OCI-LY1 (cell line): ENCODE data around the gene TNFRSF6B.

Experiments used
- H2AFZ ChIP-seq: fragments of 200-600 bp; sonication (generic), shearing (Covaris generic); 2 replicates; pipeline ENCODE4 v1.6.0; 2014; ENCODE audit warnings: antibody characterized with exemption, mild to moderate bottlenecking, low read length
- H3F3A ChIP-seq: fragments of 200-600 bp; sonication (generic), shearing (Covaris generic); 2 replicates; pipeline ENCODE4 v1.6.0; 2014; ENCODE audit warnings: mild to moderate bottlenecking, antibody characterized with exemption, low read length, moderate library complexity; ENCODE audit not compliant: insufficient read depth
- H3K27ac ChIP-seq: fragments of 200-600 bp; sonication (generic); 2 replicates; pipeline ENCODE4 v1.5.1; 2014; ENCODE audit warnings: low read length, mixed run types, mild to moderate bottlenecking, low read depth; ENCODE audit not compliant: poor library complexity, severe bottlenecking
- H3K27me3 ChIP-seq: fragments of 200-600 bp; sonication (generic); 2 replicates; pipeline ENCODE4 v1.6.0; 2014; ENCODE audit warnings: antibody characterized with exemption, mild to moderate bottlenecking, low read length, moderate library complexity; ENCODE audit not compliant: insufficient read depth
- H3K36me3 ChIP-seq: fragments of 200-600 bp; sonication (generic); 2 replicates; pipeline ENCODE4 v1.6.1; 2014; ENCODE audit warnings: mild to moderate bottlenecking, antibody characterized with exemption, low read length, moderate library complexity, mixed read lengths; ENCODE audit not compliant: insufficient read depth
- H3K4me1 ChIP-seq: fragments of 200-600 bp; sonication (generic); 2 replicates; pipeline ENCODE4 v1.5.1; 2014; ENCODE audit warnings: mild to moderate bottlenecking, low read length, moderate library complexity; ENCODE audit not compliant: insufficient read depth, severe bottlenecking
- H3K4me2 ChIP-seq: fragments of 200-600 bp; sonication (generic), shearing (Covaris generic); 2 replicates; pipeline ENCODE4 v1.6.1; 2014; ENCODE audit warnings: low read length
- H3K4me3 ChIP-seq: fragments of 200-600 bp; sonication (generic); 2 replicates; pipeline ENCODE4 v1.5.1; 2014; ENCODE audit warnings: low read length, low read depth, mild to moderate bottlenecking, mixed read lengths; ENCODE audit not compliant: poor library complexity, severe bottlenecking
- H3K79me2 ChIP-seq: fragments of 200-600 bp; shearing (Covaris generic); 2 replicates; pipeline ENCODE4 v1.6.1; 2016; ENCODE audit warnings: mixed run types, low read length, mixed read lengths; ENCODE audit not compliant: insufficient read depth
- H3K9ac ChIP-seq: fragments of 200-600 bp; sonication (generic), shearing (Covaris generic); 2 replicates; pipeline ENCODE4 v1.6.1; 2014; ENCODE audit warnings: mild to moderate bottlenecking, low read length, mixed read lengths
- H3K9me2 ChIP-seq: fragments of 200-600 bp; sonication (generic), shearing (Covaris generic); 2 replicates; pipeline ENCODE4 v1.6.1; 2014; ENCODE audit warnings: low read depth, mild to moderate bottlenecking, low read length, mixed read lengths
- H3K9me3 ChIP-seq: fragments of 200-600 bp; shearing (Covaris generic); 2 replicates; pipeline ENCODE4 v1.6.1; 2014; ENCODE audit warnings: low read length, mixed read lengths
- H4K20me1 ChIP-seq: fragments of 200-600 bp; sonication (generic), shearing (Covaris generic); 2 replicates; pipeline ENCODE4 v1.6.0; 2016; ENCODE audit warnings: mild to moderate bottlenecking, low read length; ENCODE audit not compliant: insufficient read depth
- EZH2 ChIP-seq: fragments of 200-600 bp; sonication (generic), shearing (Covaris generic); IDR thresholded peaks from 2 replicates; pipeline ENCODE4 v1.8.0; 2017; ENCODE audit warnings: borderline replicate concordance, mixed run types, mild to moderate bottlenecking, antibody characterized with exemption, low read length, moderate library complexity, mixed read lengths
- TF ChIP-seq, protein P1 (sequence below): fragments of 200-600 bp; sonication (generic), shearing (Covaris generic); IDR thresholded peaks from 2 replicates; pipeline ENCODE4 v1.5.1; 2017; ENCODE audit warnings: mild to moderate bottlenecking, antibody characterized with exemption, low read length, moderate library complexity, mixed read lengths

The TNFRSF6B gene

DNA sequence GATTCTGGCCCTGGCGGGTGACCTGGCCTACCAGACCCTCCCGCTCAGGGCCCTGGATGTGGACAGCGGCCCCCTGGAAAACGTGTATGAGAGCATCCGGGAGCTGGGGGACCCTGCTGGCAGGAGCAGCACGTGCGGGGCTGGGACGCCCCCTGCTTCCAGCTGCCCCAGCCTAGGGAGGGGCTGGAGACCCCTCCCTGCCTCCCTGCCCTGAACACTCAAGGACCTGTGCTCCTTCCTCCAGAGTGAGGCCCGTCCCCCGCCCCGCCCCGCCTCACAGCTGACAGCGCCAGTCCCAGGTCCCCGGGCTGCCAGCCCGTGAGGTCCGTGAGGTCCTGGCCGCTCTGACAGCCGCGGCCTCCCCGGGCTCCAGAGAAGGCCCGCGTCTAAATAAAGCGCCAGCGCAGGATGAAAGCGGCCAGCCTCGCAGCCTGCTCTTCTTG lies 42.3 kb downstream of the TNFRSF6B start:
- H3F3A ChIP-seq = no peaks in the 10 kb centered on the region; the same call in 1 of the 2 replicates
- H3K36me3 ChIP-seq = peaks cover 29% of the 10 kb centered on the region
- no peak overlapping the region for H3K27ac ChIP-seq
- peak overlapping the region; percentile 60; the same call in 1 of the 2 replicates for H3K4me2 ChIP-seq
- H3K79me2 ChIP-seq = no peaks in the 10 kb centered on the region
- no peaks in the 10 kb centered on the region for H3K9me3 ChIP-seq
- H3K27me3 ChIP-seq = no peaks in the 10 kb centered on the region; the same call in 1 of the 2 replicates
- H2AFZ ChIP-seq = no peak overlapping the region
- no peaks in the 10 kb centered on the region for H4K20me1 ChIP-seq
- no peaks in the 10 kb centered on the region for H3K9me2 ChIP-seq
- H3K4me1 ChIP-seq = peaks cover 39% of the 10 kb centered on the region
- no peak for TF ChIP-seq EZH2
- TF ChIP-seq, protein P1, sequence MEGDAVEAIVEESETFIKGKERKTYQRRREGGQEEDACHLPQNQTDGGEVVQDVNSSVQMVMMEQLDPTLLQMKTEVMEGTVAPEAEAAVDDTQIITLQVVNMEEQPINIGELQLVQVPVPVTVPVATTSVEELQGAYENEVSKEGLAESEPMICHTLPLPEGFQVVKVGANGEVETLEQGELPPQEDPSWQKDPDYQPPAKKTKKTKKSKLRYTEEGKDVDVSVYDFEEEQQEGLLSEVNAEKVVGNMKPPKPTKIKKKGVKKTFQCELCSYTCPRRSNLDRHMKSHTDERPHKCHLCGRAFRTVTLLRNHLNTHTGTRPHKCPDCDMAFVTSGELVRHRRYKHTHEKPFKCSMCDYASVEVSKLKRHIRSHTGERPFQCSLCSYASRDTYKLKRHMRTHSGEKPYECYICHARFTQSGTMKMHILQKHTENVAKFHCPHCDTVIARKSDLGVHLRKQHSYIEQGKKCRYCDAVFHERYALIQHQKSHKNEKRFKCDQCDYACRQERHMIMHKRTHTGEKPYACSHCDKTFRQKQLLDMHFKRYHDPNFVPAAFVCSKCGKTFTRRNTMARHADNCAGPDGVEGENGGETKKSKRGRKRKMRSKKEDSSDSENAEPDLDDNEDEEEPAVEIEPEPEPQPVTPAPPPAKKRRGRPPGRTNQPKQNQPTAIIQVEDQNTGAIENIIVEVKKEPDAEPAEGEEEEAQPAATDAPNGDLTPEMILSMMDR = no peak
- H3K4me3 ChIP-seq = no peak overlapping the region
- H3K9ac ChIP-seq = no peak overlapping the region

GRCh38 chr20:63739130-63740069 lies 42.9 kb downstream of the TNFRSF6B start, which contains the start of gene SLC2A4RG:
Gene SLC2A4RG, plus strand, starts transcription at chr20:63739776. Its CDS starts 137 bp downstream, at chr20:63739913.
- peaks cover 26% of the 10 kb centered on the region for H3K36me3 ChIP-seq
- no peaks in the 10 kb centered on the region for H3K79me2 ChIP-seq
- peak within 1 kb of the TSS; percentile 49 for H3K4me3 ChIP-seq
- no peaks in the 10 kb centered on the region for H4K20me1 ChIP-seq
- no peaks in the 10 kb centered on the region for H3K9me2 ChIP-seq
- H3K4me2 ChIP-seq = peak within 1 kb of the TSS; percentile 60
- H3K27ac ChIP-seq = no peak within 1 kb of the TSS
- H3K27me3 ChIP-seq = no peaks in the 10 kb centered on the region; the same call in 1 of the 2 replicates
- peaks cover 39% of the 10 kb centered on the region for H3K4me1 ChIP-seq
- no peak within 1 kb of the TSS for H2AFZ ChIP-seq
- H3K9me3 ChIP-seq = no peaks in the 10 kb centered on the region
- H3K9ac ChIP-seq = peak within 1 kb of the TSS; percentile 39; the same call in 1 of the 2 replicates
- H3F3A ChIP-seq = no peaks in the 10 kb centered on the region; the same call in 1 of the 2 replicates
- TF ChIP-seq, protein P1 = no peak

GRCh38 chr20:63740070-63740626 lies 43.7 kb downstream of the TNFRSF6B start:
- no peaks in the 10 kb centered on the region; the same call in 1 of the 2 replicates for H3F3A ChIP-seq
- peak overlapping the region; percentile 39; the same call in 1 of the 2 replicates for H3K9ac ChIP-seq
- H3K36me3 ChIP-seq = peaks cover 18% of the 10 kb centered on the region
- no peaks in the 10 kb centered on the region for H3K9me2 ChIP-seq
- H3K9me3 ChIP-seq = no peaks in the 10 kb centered on the region
- peaks cover 39% of the 10 kb centered on the region for H3K4me1 ChIP-seq
- TF ChIP-seq, protein P1 = no peak
- no peak for TF ChIP-seq EZH2
- H4K20me1 ChIP-seq = no peaks in the 10 kb centered on the region
- H3K27ac ChIP-seq = no peak overlapping the region
- H2AFZ ChIP-seq = no peak overlapping the region
- no peaks in the 10 kb centered on the region; the same call in 1 of the 2 replicates for H3K27me3 ChIP-seq
- peak overlapping the region; percentile 53 for H3K4me2 ChIP-seq
- H3K4me3 ChIP-seq = peak overlapping the region; percentile 49
- no peaks in the 10 kb centered on the region for H3K79me2 ChIP-seq
